ENCODE results near the gene LFNG.

Gene LFNG

DNA sequence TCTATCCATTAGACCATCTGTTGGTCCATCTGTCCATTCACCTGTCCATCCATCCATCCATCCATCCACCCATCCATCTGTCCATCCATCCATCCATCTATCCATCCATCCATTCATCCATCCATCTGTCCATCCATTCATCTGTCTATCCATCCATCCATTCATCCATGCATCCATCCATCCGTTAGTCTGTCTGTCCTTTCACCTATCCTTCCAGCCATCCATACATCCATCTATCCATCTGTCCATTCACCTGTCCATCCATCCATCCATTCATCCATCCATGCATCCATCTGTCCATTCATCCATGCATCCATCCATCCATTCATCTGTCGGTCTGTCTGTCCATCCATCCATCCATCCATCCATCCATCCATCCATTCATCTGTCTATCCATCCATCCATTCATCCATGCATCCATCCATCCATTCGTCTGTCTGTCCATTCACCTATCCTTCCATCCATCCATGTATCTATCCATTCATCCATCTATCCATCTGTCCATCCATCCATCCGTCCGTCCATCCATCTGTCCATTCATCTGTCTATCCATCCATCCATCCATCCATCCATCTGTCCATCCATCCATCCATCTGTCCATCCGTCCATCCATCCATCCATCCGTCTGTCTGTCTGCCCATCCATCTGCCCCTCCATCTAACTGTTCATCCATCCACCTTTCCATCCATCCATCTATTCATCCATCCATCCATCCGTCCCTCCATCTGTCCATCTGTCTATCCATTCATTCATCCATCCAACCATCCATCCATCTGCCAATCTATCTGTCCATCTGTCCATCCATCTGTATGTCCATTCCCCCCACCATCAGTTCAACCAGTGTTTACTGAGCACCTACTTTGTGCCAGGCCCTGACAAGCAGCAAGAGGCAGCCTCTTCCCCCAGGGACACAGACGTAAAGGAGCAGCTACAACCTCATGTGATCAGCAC, 4.8 kb upstream of the LFNG start:
- no peak overlapping the region for H3K27ac ChIP-seq
- H3K36me3 ChIP-seq, result no peaks in the 10 kb centered on the region
- H3K9ac ChIP-seq, result no peak overlapping the region
- H3K4me2 ChIP-seq, result peak overlapping the region; percentile 100; the same call in 1 of the 2 replicates
- TF ChIP-seq Cebpa-rat (IDR thresholded peaks at IDR 0.05), result no peak
- H3K9me3 ChIP-seq, result no peaks in the 10 kb centered on the region
- H4K20me1 ChIP-seq, result no peaks in the 10 kb centered on the region
- peaks cover 89% of the 10 kb centered on the region for H3K4me1 ChIP-seq
- H3K27me3 ChIP-seq, result no peaks in the 10 kb centered on the region
- no peak overlapping the region for H3K4me3 ChIP-seq

DNA sequence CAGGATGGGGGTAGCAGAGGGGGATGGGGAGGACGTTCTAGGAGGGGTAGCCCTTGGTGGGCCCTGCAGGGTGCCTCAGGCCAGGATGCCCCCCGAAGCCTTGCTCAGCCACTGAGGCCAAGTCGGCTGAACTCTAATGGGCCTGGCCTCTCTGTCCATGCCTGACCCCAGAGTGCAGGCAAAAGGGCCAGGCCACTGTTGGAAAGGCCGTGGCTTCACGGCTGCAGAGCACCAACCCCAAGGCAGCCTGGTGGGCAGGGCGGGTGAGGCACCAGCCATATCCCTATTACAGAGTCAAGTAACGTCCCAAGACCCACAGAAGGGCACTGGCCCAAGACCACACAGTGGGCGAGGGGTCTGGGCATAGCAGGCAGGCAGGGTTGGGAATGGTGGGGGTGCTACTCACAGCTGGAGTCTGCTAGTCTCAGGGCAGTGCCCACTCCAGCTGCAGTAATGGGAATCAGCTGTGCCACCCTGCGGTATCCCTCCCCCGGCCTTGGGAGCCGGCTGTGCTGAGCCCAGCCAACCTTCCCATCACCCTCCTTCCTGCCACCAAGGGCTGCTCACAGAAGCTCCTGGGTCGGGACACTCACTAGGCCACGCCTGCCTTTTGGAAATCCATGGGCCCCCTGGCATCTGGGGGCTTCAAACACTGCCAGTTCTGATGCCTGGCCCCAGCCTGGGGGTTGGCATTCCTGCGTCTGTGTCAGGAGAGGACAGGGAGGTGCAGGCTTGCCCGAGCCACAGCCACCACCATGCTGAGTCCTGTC, 4.0 kb upstream of the LFNG start:
- H3K4me2 ChIP-seq, result peak overlapping the region; percentile 100
- peak overlapping the region; percentile 51 for H3K27ac ChIP-seq
- no peak overlapping the region for H3K9ac ChIP-seq

DNA sequence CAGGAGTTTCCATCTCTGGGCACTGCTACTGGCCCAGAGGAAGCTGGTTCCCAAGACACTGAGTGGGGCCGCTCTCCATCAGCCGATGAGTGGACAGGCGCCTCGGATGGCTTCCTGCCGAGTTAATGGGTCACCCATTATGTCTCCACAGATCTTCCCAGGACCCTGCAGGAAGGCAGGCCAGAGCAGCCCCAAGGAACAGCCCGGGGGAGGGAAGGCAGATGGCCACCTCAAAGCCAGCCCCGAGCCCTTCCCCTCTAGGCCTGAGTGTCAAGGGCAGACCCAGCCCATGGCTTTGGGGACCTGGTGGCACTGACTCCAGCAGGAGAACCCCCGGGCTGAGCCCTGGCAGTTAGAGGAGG, 3.4 kb upstream of the LFNG start:
- H3K4me1 ChIP-seq, result peaks cover 74% of the 10 kb centered on the region
- no peaks in the 10 kb centered on the region for H3K27me3 ChIP-seq
- H4K20me1 ChIP-seq, result peaks cover 13% of the 10 kb centered on the region
- no peak overlapping the region for H3K4me3 ChIP-seq
- no peaks in the 10 kb centered on the region for H3K9me3 ChIP-seq
- peak overlapping the region; percentile 51 for H3K27ac ChIP-seq
- H3K36me3 ChIP-seq, result no peaks in the 10 kb centered on the region
- peak overlapping the region; percentile 100 for H3K4me2 ChIP-seq
- no peak for TF ChIP-seq Cebpa-rat (IDR thresholded peaks at IDR 0.05)
- H3K9ac ChIP-seq, result no peak overlapping the region

More for the DNA sequence above, 4.0 kb upstream of the LFNG start:
- Histone ChIP-seq H3K36me3 (no peaks in the 10 kb centered on the region), H3K27me3 (no peaks in the 10 kb centered on the region), H3K4me3 (no peak overlapping the region), H3K9me3 (no peaks in the 10 kb centered on the region), H3K4me1 (peaks cover 80% of the 10 kb centered on the region), H4K20me1 (peaks cover 7% of the 10 kb centered on the region)
- no peak for TF ChIP-seq Cebpa-rat (IDR thresholded peaks at IDR 0.05)

DNA sequence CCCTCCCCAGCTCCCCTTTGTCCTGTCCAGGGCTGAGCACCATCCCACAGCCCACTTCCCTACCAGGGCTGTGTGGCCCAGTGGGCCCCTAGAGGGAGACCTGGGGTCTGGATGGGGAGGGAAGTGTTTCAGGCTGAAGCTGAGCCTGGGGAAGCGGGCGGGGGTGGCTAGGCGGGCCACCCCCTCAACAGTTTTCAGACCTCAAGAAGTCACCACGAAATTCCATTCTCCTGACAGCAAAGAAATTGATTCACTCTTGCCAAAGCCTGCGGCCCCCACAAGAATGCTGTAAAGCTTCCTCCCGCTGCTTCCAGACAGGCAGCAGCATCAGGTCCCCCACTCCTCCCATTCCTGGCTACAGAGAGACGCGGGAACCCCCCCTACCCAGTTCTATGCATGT, 2.5 kb upstream of the LFNG start:
- Histone ChIP-seq H3K4me1 (peaks cover 74% of the 10 kb centered on the region), H3K9ac (peak overlapping the region; percentile 31; the same call in 1 of the 2 replicates), H3K9me3 (no peaks in the 10 kb centered on the region), H3K4me3 (no peak overlapping the region), H4K20me1 (peaks cover 21% of the 10 kb centered on the region), H3K27ac (peak overlapping the region; percentile 51), H3K36me3 (no peaks in the 10 kb centered on the region), H3K27me3 (no peaks in the 10 kb centered on the region), H3K4me2 (peak overlapping the region; percentile 100)
- no peak for TF ChIP-seq Cebpa-rat (IDR thresholded peaks at IDR 0.05)

DNA sequence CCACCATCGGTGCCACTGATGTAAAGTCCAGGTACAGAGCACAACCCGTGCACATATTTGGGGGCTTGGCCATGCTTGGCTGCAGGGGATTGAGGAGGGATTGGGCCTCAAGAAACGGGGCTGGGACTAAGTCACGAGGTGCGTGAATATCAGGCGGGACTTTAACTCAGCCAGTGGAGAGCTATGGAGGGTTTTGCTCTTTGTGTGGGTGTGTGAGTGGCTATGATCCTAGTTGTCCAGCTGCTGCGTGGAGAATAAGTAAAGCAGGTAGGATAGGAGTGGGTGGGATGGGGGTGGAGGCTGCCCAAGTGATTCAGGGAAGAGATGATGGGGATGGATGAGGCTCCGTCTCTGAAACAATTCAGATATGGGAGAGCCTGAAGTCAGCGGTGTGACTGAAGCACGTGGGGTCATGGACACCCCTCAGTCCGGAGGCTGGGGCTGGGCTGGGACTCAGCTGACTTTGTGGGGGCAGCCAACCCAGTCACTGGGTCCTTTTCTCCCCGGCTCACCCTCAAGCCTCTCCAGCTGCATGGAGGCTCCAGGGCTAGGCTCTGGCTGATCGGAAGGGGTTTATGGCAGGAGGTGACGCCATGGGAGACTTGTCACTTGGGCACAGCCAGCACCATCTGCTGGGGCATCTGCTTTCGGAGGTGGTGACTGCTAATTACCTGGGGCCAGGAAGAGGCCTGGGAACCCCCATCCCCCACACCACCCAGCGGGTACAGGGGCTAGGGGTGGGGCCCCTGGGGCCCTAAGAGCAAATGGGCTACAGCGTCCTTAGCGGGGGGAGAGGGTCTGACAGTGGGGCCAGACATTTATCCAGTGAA, 1.7 kb upstream of the LFNG start:
- Histone ChIP-seq H3K4me3 (no peak overlapping the region), H3K36me3 (no peaks in the 10 kb centered on the region), H3K27ac (peak overlapping the region; percentile 84), H3K4me2 (peak overlapping the region; percentile 100), H3K27me3 (no peaks in the 10 kb centered on the region), H3K9me3 (no peaks in the 10 kb centered on the region), H3K9ac (0 out of 2 replicates have a peak overlapping the region, but pooled peaks have one; percentile 19), H3K4me1 (peaks cover 74% of the 10 kb centered on the region), H4K20me1 (peaks cover 30% of the 10 kb centered on the region)
- no peak for TF ChIP-seq Cebpa-rat (IDR thresholded peaks at IDR 0.05)

- Histone ChIP-seq H3K9me3 (no peaks in the 10 kb centered on the region), H3K4me3 (peak overlapping the region; percentile 80), H3K27ac (peak overlapping the region; percentile 84), H3K27me3 (no peaks in the 10 kb centered on the region), H4K20me1 (peaks cover 38% of the 10 kb centered on the region), H3K36me3 (no peaks in the 10 kb centered on the region), H3K4me2 (peak overlapping the region; percentile 100), H3K4me1 (peaks cover 74% of the 10 kb centered on the region), H3K9ac (peak overlapping the region; percentile 67)
- no peak for TF ChIP-seq Cebpa-rat (IDR thresholded peaks at IDR 0.05)
These were observed 846 bp upstream of the LFNG start for GRCh38 chr7:2518737-2519118.

- H3K4me3 ChIP-seq, result peak overlapping the region; percentile 80
- peaks cover 4% of the 10 kb centered on the region for H3K36me3 ChIP-seq
- no peak for TF ChIP-seq Cebpa-rat (IDR thresholded peaks at IDR 0.05)
- H3K27me3 ChIP-seq, result no peaks in the 10 kb centered on the region
- no peaks in the 10 kb centered on the region for H3K9me3 ChIP-seq
- peak overlapping the region; percentile 75 for H3K27ac ChIP-seq
- H3K9ac ChIP-seq, result peak overlapping the region; percentile 83
- H4K20me1 ChIP-seq, result peaks cover 53% of the 10 kb centered on the region
- H3K4me1 ChIP-seq, result peaks cover 80% of the 10 kb centered on the region
- H3K4me2 ChIP-seq, result peak overlapping the region; percentile 100
These were observed 672 bp downstream of the LFNG start for GRCh38 chr7:2520131-2520760.

- H3K36me3 ChIP-seq, result peaks cover 10% of the 10 kb centered on the region
- no peaks in the 10 kb centered on the region for H3K27me3 ChIP-seq
- H3K4me1 ChIP-seq, result peaks cover 80% of the 10 kb centered on the region
- H3K4me2 ChIP-seq, result peak overlapping the region; percentile 100
- no peak for TF ChIP-seq Cebpa-rat (IDR thresholded peaks at IDR 0.05)
- peaks cover 59% of the 10 kb centered on the region for H4K20me1 ChIP-seq
- H3K27ac ChIP-seq, result peak overlapping the region; percentile 75
- no peaks in the 10 kb centered on the region for H3K9me3 ChIP-seq
- H3K4me3 ChIP-seq, result peak overlapping the region; percentile 80
- peak overlapping the region; percentile 83 for H3K9ac ChIP-seq
These were observed 1.3 kb downstream of the LFNG start for GRCh38 chr7:2520761-2521290.

DNA sequence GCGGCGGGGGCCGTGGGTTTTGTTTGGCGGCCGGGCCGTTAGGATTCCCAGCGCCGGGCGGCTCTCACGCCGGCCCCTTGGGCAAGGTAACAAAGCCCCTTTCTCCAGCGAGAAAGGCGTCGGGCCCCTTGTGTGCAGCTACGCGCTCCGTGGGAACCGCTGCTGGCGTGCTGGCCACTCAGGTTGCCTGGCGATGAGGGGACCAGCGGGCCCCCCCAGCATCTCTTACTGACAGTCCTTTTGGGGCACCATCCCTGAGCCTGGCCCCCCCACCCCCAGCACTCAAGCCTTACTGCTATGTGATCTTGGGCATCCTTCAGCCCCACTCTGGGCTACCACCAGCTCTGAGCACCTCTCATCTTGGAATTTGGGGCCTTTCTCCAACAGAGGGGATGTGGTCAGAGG, 1.8 kb downstream of the LFNG start:
- Histone ChIP-seq H3K4me2 (peak overlapping the region; percentile 100), H4K20me1 (peaks cover 64% of the 10 kb centered on the region), H3K27me3 (no peaks in the 10 kb centered on the region), H3K4me3 (peak overlapping the region; percentile 80), H3K27ac (peak overlapping the region; percentile 75), H3K36me3 (peaks cover 15% of the 10 kb centered on the region), H3K9me3 (no peaks in the 10 kb centered on the region), H3K4me1 (peaks cover 80% of the 10 kb centered on the region), H3K9ac (peak overlapping the region; percentile 83)
- no peak for TF ChIP-seq Cebpa-rat (IDR thresholded peaks at IDR 0.05)

Data from BLaER1 (cell line).